ENCODE data around the gene ERVK3-1.
A peak's percentile ranks its signal among the peaks of the same experiment; 100 is the strongest.
"Not testable (repeated sequence)": the region's sequence is repeated elsewhere in the genome, so short reads cannot be mapped to it uniquely, and the experiment has no call there.

Gene ERVK3-1, protein sequence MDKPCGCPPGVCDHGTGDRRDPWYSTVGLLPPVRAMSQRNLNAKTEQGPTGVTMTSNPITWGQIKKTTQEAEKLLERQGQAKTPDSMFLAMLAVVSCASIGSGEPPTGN

DNA sequence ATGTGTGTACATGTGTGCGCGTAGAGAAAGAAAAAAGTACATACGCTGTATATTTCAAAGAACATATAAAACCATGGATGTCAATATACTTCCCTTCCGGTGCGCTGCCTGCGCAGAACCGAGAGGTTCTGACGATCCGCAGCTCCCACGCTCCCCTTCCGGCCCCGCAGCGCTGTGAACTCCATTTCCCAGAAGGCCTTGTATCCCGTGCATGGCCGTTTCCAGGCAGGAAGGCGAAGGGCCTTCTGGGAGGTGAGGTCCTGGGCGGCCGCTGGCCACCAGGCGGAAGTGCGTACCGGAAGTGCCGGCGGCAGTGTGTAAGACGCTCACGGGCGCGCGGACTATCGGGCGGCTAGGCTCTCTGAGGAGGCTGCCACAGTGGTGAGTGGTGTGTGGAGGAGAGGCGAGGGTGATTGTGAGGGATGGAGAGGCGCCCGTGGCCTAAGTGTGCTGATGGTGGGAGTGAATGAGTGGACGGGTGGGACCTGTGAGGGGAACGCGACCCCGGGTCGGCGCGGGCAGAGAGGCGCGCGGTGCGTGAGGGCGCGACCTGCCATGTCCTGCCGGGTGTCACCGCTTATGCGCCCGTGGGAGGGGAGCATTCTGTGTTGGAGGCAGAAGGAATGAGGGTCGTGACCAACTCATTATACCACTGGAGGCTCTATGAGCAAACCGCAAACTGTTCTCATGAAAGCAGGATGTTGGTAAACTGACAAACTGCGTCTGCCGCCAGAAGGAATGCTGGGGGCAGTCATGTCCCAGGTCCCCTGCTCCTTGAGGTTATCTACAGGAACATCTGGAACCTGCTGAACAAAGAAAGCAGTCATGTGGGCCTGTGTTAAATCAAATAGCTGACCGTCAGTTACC lies at the start of gene ERVK3-1:
TSS of gene ERVK3-1 (plus strand) at position 313 of the 867 bp plus-strand sequence. CDS start 6,792 bp downstream, outside the sequence.
- DNase-seq (ENCODE audit: low read depth), result peak; percentile 91

DNA sequence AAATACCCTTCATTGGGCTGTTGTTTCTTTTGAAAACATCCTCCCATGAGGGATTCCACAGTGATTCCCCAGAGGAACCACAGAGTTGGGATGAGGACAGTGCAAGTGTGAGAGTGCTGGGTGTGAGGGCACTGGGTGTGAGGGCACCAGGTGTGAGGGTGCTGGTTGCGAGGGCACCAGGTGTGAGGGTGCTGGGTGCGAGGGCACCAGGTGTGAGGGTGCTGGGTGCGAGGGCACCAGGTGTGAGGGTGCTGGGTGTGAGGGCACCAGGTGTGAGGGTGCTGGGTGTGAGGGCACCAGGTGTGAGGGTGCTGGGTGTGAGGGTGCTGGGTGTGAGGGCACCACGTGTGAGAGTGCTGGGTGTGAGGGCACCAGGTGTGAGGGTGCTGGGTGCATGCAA lies 46.9 kb upstream of the ERVK3-1 start:
- not testable (repeated sequence) for DNase-seq (ENCODE audit: low read depth)

DNA sequence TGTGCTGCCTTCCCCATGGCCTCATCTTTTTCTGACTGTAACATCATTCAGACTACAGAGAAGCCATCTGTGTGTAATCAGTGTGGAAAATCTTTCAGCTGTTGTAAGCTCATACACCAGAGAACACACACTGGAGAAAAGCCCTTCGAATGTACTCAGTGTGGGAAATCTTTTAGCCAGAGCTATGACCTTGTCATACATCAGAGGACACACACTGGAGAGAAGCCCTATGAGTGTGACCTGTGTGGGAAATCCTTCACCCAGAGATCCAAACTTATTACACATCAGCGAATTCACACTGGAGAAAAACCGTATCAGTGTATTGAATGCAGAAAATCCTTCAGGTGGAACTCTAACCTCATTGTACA lies 43.6 kb upstream of the ERVK3-1 start:
- DNase-seq (ENCODE audit: low read depth), result no peak

DNA sequence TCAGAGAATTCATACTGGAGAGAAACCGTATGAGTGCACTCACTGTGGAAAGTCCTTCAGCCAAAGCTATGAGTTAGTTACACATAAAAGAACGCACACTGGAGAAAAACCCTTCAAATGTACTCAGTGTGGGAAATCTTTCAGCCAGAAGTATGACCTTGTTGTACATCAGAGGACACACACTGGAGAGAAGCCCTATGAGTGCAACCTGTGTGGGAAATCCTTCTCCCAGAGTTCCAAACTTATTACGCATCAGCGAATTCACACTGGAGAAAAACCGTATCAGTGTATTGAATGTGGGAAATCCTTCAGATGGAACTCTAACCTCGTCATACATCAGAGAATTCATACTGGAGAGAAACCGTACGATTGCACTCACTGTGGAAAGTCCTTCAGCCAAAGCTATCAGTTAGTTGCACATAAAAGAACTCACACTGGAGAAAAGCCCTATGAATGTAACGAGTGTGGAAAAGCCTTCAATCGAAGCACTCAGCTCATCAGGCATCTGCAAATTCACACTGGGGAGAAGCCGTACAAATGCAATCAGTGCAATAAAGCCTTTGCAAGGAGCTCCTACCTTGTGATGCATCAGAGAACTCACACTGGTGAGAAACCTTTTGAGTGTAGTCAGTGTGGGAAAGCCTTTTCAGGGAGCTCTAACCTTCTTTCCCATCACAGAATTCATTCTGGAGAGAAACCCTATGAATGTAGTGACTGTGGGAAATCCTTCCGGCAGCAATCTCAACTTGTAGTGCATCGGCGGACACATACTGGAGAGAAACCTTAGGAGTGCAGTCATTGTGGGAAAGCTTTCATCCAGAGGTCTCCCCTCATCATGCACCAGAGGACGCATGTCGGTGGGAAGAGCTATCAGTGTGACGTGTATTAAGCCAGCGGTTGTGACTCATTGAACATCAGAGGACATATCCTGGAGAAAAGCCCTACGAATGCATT lies 42.9 kb upstream of the ERVK3-1 start:
- DNase-seq (ENCODE audit: low read depth), result no peak

DNA sequence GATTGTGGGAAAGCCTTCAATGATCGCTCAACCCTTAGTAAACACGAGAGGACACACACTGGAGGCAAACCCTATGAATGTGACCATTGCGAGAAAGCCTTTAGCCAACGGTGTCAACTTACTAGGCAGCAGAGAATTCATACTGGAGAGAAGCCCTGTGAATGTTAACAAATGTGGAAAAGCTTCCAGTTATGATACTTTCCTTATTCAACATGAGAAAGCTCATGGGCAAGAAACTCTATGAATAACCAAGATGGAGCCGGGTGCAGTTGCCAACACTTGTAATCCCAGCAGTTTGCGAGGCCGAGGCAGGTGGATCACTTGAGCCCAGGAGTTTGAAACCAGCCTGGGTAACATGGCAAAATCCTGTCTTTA lies 42.3 kb upstream of the ERVK3-1 start:
- DNase-seq (ENCODE audit: low read depth), result no peak

DNA sequence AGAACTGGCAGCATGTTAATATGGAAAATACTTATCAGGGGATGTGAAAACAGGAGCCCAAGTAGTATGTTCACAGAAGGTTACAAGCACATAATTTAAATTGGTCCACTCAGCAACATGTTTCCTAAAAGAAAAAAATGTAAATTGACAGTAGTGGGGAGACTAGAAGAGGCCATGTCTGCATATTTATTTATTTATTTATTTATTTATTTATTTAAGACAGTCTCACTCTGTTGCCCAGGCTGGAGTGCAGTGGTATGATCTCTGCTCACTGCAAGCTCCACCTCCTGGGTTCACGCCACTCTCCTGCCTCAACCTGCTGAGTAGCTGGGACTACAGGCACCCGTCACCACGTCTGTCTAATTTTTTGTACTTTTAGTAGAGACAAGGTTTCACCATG lies 40.1 kb upstream of the ERVK3-1 start:
- no peak for DNase-seq (ENCODE audit: low read depth)

DNA sequence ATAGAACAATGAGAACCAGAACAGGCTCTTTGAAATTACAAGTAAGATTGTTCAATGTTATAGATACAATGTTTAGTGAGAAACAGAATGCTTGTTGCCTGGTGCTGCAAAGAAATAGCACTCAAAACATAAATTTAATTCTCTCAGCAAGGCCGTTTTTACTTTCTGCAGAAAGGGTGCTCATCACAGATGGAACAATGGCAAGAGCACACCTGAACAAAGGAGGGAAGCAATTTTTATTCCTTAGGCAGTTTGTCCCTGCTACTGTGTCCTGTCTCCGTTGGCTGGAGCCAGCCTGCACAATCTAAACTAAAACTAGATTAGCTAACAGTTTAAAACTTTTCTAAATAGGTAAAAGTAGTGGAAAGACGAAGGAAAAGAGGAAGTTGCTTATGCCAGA lies 36.8 kb upstream of the ERVK3-1 start:
- no peak for DNase-seq (ENCODE audit: low read depth)

DNA sequence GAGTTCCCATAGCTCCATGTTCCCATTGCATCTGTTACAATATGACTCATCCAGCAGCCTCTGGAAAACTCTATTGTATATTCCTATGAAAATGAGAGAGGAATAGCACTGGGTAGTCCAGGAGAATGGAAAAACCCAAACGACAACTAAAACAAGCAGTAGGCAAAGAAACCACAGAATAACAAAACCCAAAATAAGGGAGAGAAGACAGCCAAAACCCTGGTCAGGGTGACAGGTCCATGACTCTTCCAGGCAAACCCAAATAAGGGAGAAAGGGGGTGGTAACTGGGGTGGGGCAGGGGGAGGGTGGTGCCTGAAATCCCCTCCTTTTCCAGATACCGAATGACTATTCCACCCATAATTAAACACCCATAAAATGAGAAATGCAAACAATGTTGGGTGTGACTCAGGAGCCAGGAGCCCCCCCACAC lies 30.4 kb upstream of the ERVK3-1 start:
- DNase-seq (ENCODE audit: low read depth), result no peak

DNA sequence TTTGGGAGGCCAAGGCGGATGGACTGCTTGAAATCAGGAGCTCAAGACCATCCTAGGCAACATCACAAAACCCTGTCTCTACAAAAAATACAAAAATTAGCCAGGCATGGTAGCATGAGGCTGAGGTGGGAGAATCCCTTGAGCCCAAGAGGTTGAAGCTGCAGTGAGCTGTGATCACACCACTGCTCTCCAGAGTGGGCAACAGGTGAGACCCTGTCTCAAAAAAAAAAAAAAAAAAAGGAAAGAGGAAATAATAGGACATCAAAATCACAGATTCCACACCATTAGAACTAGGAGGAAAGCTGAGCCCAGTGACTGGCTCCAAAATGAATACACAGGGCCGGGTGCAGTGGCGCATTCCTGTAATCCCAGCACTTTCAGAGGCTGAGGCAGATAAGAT lies 29.6 kb upstream of the ERVK3-1 start:
- DNase-seq (ENCODE audit: low read depth), result no peak

DNA sequence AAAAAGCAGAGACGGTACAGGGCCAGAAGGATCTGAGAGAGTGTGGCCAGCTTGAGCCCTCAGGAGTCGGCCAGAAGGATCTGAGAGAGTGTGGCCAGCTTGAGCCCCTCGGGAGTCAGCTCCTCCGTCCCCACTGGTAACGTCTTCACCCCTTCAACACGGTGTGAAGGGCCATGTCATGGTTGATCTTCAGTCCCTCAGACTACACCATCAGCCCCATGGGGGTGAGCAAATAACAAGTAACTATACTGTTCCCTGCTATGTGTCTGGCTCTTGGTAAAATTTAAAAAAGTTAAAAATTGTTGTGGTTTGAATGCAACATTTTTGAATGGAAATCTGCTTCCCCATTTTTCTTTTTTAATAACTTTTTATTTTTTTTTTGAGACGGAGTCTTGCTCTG lies 28.0 kb upstream of the ERVK3-1 start:
- no peak for DNase-seq (ENCODE audit: low read depth)

DNA sequence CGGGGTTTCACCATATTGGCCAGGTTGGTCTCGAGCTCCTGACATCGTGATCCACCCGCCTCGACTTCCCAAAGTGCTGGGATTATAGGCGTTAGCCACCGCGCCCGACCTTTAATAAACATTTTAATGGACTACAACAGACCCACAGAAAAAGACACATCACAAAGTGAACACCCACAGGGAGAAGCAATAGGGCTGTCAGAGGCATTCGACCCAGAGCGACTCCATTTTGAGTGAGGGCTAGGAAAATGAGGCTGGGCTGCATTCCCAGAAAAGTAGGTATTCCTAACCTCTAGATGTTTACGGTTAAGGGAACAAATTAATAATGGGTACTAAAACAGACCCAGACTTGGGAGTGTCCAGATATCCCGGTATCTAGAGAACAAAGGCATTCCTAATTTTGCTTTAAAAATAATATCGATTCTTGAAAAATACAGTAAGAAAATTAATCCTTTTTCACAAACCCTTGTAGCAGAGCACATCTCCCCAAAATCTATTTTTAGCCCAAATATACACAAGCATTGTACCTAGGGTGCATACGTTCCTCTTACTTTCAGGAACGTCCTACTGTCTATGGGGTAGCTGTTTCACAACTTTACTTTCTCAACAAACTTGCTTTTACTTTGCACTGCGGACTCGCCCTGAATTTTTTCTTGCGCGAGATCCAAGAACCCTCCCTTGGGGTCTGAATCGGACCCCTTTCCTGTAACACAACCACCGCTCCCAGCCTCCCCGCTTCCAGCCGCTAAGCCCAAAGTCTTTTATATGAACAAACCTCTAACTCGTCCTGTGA lies 27.2 kb upstream of the ERVK3-1 start:
- DNase-seq (ENCODE audit: low read depth), result no peak

DNA sequence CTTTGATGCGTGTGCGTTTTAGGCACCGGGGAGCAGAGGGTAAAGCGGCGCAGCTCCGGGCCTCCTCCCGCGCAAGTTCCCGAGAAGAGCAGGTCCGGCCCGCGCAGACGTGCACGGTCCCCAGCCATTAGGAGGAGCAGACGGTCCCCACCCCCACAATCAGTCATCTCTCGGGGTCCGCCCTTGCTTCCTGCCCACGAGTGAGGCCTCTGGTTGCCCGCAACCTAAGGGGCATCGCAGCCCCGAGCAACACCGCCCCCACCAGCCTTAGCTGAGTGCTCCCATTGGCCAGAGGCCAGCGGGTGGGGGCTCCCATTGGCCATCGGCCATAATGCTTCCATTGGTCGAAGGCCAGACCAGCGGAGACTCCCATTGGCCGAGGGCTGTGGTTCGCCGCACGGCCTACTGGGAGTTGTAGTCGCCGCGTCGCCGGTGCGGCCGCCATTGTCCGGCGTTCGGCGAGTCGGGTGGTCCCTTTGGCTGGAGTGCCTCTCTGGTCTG lies 26.6 kb upstream of the ERVK3-1 start, which contains the start of gene ZNF8:
TSS of gene ZNF8 (plus strand) at position 415 of the 501 bp plus-strand sequence. CDS start 127 bp downstream, outside the sequence.
- peak; percentile 95 for DNase-seq (ENCODE audit: low read depth)

DNA sequence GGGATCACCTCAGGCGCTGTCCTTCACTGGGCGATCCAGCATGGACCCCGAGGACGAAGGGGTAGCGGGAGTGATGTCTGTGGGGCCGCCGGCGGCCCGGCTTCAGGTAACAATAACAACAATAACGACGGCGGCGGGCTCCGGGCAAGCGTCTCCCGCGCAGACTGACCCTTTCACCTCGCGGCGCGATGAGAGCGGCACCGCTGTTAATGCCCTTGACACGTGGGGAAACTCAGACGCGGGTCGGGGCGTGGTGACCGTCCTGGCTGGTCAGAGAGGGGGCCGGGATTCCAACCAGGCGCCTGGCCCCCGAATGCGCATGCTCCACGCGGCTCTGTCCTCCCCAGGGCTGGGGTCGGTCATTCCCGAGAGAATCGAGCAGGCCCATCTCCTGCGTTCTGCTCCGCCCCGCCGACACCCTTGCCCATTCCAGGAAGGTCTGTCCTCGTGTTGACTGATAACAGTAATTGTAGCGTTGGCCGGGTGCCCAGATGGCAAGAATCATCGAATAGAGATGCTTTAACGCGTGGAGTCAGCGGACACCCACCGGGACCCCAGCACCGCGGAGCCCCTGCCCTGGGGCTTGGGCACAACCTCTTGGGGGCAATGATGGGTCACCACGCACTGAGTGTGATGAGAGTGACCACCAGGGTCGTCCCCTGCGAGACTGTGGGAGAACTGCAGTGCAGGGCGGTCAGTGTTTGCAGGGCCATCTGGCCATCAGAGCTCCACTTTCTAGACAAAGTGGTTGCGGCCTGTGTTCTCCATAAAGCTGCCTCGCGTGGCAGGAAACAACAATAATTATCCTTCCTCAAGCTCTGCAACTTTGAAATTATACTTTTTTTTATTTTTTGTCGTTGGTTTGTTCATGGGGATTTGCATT lies 25.9 kb upstream of the ERVK3-1 start:
- DNase-seq (ENCODE audit: low read depth), result peak; percentile 13

DNA sequence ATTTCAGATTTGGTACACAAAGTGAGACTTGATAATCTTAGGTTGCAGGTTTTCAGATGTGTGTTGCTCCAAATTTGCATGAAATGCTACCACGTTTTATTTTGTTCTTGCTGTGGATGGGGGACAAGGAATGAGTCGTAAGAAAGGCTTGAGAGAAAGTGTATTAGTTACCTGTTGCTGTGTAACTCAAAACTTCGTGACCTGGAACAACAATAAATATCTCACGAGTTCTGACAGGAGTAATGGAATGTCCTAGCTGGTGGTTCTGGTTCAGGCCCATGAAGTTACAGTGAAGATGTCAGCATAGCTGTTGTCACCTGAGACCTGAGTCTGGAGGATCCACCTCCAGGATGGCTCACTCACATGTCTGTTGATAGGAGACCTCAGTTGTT lies 25.3 kb upstream of the ERVK3-1 start:
- DNase-seq (ENCODE audit: low read depth), result no peak

DNA sequence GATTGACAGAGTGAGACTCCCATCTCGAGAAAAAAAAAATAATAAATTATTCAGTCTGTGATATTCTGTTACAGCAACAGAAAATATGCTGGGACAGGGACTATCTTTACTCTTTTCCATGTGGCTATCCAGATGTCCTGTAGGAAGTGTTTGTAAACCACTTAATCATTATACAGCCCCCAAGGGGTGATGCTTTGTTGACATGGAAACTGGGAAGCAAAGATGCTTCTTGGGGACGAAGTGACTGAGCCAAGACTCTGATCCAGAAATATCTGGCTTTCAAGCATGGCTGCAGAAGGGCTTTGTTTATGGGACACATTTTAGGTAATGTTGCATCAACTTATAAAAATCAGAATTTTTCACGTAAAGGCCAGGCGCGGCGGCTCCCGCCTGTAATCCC lies 21.0 kb upstream of the ERVK3-1 start:
- DNase-seq (ENCODE audit: low read depth), result no peak

DNA sequence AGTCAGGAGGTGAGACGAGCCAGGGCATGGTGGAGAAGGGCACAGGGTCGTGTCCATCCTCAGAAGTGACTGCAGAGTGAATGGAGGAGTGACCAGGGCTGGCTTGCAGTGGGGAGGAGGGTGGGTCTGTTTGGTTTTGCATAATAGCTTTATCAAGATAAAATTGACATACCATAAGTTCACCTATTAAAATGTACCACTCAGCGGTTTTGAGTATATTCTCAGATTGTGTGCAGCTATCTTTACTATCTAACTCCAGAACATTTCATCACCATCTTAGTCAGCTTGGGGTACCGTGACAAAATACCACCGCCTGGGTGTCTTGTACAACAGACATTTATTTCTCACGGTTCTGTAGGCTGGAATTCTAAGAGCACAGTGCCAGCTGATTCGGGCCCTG lies 13.2 kb upstream of the ERVK3-1 start:
- DNase-seq (ENCODE audit: low read depth), result no peak

DNA sequence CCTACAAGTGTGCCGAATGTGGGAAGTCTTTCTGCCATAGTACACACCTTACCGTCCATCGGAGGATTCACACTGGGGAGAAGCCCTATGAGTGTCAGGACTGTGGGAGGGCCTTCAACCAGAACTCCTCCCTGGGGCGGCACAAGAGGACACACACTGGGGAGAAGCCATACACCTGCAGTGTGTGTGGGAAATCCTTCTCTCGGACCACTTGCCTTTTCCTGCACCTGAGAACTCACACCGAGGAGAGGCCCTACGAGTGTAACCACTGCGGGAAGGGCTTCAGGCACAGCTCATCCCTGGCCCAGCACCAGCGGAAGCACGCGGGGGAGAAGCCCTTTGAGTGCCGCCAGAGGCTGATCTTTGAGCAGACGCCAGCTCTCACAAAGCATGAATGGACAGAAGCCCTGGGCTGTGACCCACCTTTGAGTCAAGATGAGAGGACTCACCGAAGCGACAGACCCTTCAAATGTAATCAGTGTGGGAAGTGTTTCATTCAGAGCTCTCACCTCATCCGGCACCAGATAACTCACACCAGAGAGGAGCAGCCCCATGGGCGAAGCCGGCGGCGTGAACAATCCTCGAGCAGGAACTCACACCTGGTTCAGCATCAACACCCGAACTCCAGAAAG lies 10.3 kb upstream of the ERVK3-1 start:
- no peak for DNase-seq (ENCODE audit: low read depth)

DNA sequence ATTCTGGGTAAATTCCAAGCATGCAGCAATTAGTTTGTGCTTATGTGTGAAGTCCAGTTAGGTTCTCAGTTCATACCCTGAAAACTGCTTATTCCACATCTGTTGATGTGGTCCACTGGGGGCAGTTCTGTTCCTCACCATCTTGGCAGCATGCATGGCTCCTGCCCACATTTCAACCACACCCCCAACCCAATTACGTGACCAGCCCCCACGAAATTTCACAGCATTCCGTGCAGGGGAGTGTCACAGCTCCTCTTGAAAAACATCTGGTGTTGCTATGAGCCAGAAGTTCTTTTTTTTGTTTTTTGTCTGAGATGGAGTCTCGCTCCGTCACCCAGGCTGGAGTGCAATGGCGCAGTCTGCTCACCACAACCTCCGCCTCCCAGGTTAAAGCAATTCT lies 9.1 kb upstream of the ERVK3-1 start:
- no peak for DNase-seq (ENCODE audit: low read depth)

DNA sequence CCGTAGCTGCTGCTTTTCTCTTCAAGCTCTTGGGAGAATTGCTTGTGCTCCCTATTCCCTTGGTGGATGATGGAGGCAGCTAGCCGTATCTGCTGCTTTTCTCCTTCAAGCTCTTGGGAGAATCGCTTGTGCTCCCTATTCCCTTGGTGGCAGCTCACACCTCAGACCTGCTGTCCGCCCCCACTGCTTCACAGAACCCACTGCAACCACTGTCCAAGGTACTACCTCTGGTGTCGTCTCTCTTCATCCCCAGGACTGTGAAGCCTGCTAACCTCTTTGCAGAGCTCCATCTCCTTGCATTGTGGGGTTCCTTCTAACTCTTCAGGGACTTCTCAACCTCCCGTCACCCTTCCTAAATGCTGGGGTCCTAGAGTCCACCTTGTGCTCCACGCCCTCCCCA lies 4.6 kb upstream of the ERVK3-1 start:
- no peak for DNase-seq (ENCODE audit: low read depth)

DNA sequence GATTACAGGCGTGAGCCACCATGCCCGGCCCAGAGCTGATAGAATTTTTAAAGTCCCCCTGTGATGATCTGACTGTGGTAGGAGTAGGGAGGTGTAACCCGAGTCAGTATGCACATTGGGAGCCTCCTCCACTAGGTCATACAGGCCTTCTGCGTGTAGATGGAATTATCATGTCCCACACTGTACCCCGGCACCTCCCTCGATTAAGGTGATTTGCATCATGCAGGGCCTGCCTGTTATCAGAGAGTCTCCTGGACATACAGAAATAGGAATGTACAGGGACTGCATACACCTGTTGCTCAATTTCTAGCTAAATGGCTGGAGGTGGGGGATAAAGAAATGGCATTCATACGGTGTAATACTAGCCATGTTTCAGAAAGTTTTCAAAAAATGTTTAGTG lies 922 bp upstream of the ERVK3-1 start:
- no peak for DNase-seq (ENCODE audit: low read depth)

Measured in stimulated activated CD4-positive, alpha-beta T cell treated with anti-CD3 and anti-CD28 coated beads, Interleukin-2, amount 100 ng/mL, for 4 hours (primary cell).